ENCODE data around the gene SLC4A5. TPM values are rescaled to one million over a fixed set of nuclear protein-coding genes. Genes with fewer than 3 reads are reported as not detected.

The SLC4A5 gene
- total RNA-seq, 2 experiments from 2014 or later: 1.1 to 2.3 TPM

GRCh38 chr2:74328573-74328972, 14.6 kb downstream of the SLC4A5 start:
- Mint-ChIP-seq H3K4me3 (no peak overlapping the region), H3K27ac (no peak overlapping the region), H3K27me3 (ENCODE audit: low read depth) (no peaks in the 10 kb centered on the region), H3K4me1 (ENCODE audit: low read depth) (no peaks in the 10 kb centered on the region), H3K36me3 (ENCODE audit: low read depth) (no peaks in the 10 kb centered on the region), H3K9me3 (no peaks in the 10 kb centered on the region)
- intact Hi-C loops (cut with micrococcal nuclease): no loop called here
- DNase-seq: no peak
- CTCF ChIA-PET: interaction anchor here (1.0 to 8.2 kb wide), 5 partner anchors 8 to 79 kb away, joined by 3 to 61 read pairs (median 3); no protein-coding TSS in a partner anchor

- DNase-seq: no peak
- no peak overlapping the region for H3K4me3 Mint-ChIP-seq
- H3K9me3 Mint-ChIP-seq: no peaks in the 10 kb centered on the region
- intact Hi-C loops (cut with micrococcal nuclease): no loop called here
- CTCF ChIA-PET: interaction anchor here (1.0 to 8.2 kb wide), 5 partner anchors 8 to 79 kb away, joined by 3 to 61 read pairs (median 3); no protein-coding TSS in a partner anchor
- no peaks in the 10 kb centered on the region for H3K27me3 Mint-ChIP-seq (ENCODE audit: low read depth)
- no peaks in the 10 kb centered on the region for H3K36me3 Mint-ChIP-seq (ENCODE audit: low read depth)
- no peaks in the 10 kb centered on the region for H3K4me1 Mint-ChIP-seq (ENCODE audit: low read depth)
- no peak overlapping the region for H3K27ac Mint-ChIP-seq
Measured at GRCh38 chr2:74328074-74328473, 15.1 kb downstream of the SLC4A5 start.

GRCh38 chr2:74327627-74328026, 15.6 kb downstream of the SLC4A5 start:
- DNase-seq: no peak
- no peaks in the 10 kb centered on the region for H3K36me3 Mint-ChIP-seq (ENCODE audit: low read depth)
- no peak overlapping the region for H3K4me3 Mint-ChIP-seq

GRCh38 chr2:74327199-74327598, 16.0 kb downstream of the SLC4A5 start:
- Mint-ChIP-seq H3K36me3 (ENCODE audit: low read depth) (no peaks in the 10 kb centered on the region), H3K4me1 (ENCODE audit: low read depth) (no peaks in the 10 kb centered on the region), H3K27me3 (ENCODE audit: low read depth) (no peaks in the 10 kb centered on the region), H3K4me3 (no peak overlapping the region), H3K9me3 (no peaks in the 10 kb centered on the region), H3K27ac (no peak overlapping the region)
- intact Hi-C loops (cut with micrococcal nuclease): no loop called here
- CTCF ChIA-PET: interaction anchor here (0.6 to 8.2 kb wide), 4 partner anchors 9 to 503 kb away, joined by 3 to 61 read pairs (median 3); no protein-coding TSS in a partner anchor
- DNase-seq: no peak

More at GRCh38 chr2:74327627-74328026, 15.6 kb downstream of the SLC4A5 start:
- CTCF ChIA-PET: interaction anchor here (1.5 to 8.2 kb wide), 2 partner anchors 9 to 14 kb away, joined by 3 to 61 read pairs; no protein-coding TSS in a partner anchor
- H3K4me1 Mint-ChIP-seq (ENCODE audit: low read depth): no peaks in the 10 kb centered on the region
- H3K27me3 Mint-ChIP-seq (ENCODE audit: low read depth): no peaks in the 10 kb centered on the region
- intact Hi-C loops (cut with micrococcal nuclease): no loop called here
- no peaks in the 10 kb centered on the region for H3K9me3 Mint-ChIP-seq
- H3K27ac Mint-ChIP-seq: no peak overlapping the region

- intact Hi-C loops (cut with micrococcal nuclease): no loop called here
- H3K27me3 Mint-ChIP-seq (ENCODE audit: low read depth): no peaks in the 10 kb centered on the region
- H3K9me3 Mint-ChIP-seq: no peaks in the 10 kb centered on the region
- no peak for DNase-seq
- no peaks in the 10 kb centered on the region for H3K4me1 Mint-ChIP-seq (ENCODE audit: low read depth)
- H3K36me3 Mint-ChIP-seq (ENCODE audit: low read depth): no peaks in the 10 kb centered on the region
- no peak overlapping the region for H3K27ac Mint-ChIP-seq
- CTCF ChIA-PET: interaction anchor here (0.5 to 8.2 kb wide), 4 partner anchors 10 to 79 kb away, joined by 3 to 61 read pairs (median 3); no protein-coding TSS in a partner anchor
- no peak overlapping the region for H3K4me3 Mint-ChIP-seq
Measured at GRCh38 chr2:74325815-74326214, 17.4 kb downstream of the SLC4A5 start.

GRCh38 chr2:74321737-74322136, 21.5 kb downstream of the SLC4A5 start:
- no peaks in the 10 kb centered on the region for H3K36me3 Mint-ChIP-seq (ENCODE audit: low read depth)
- CTCF ChIA-PET: interaction anchor here (8.2 kb wide), 1 partner anchor 14 kb away, joined by 61 read pairs; no protein-coding TSS in a partner anchor
- H3K27me3 Mint-ChIP-seq (ENCODE audit: low read depth): no peaks in the 10 kb centered on the region
- H3K27ac Mint-ChIP-seq: no peak overlapping the region
- no peaks in the 10 kb centered on the region for H3K9me3 Mint-ChIP-seq
- intact Hi-C loops (cut with micrococcal nuclease): no loop called here
- no peak overlapping the region for H3K4me3 Mint-ChIP-seq
- no peaks in the 10 kb centered on the region for H3K4me1 Mint-ChIP-seq (ENCODE audit: low read depth)
- DNase-seq: no peak

GRCh38 chr2:74317701-74318100, 25.5 kb downstream of the SLC4A5 start:
- no peak for DNase-seq
- intact Hi-C loops (cut with micrococcal nuclease): no loop called here
- H3K27ac Mint-ChIP-seq: no peak overlapping the region
- H3K9me3 Mint-ChIP-seq: no peaks in the 10 kb centered on the region
- CTCF ChIA-PET: interaction anchor here (0.6 to 1.4 kb wide), 2 partner anchors 17 to 741 kb away, joined by 4 to 8 read pairs; no protein-coding TSS in a partner anchor
- H3K4me3 Mint-ChIP-seq: no peak overlapping the region
- no peaks in the 10 kb centered on the region for H3K4me1 Mint-ChIP-seq (ENCODE audit: low read depth)
- H3K27me3 Mint-ChIP-seq (ENCODE audit: low read depth): no peaks in the 10 kb centered on the region
- H3K36me3 Mint-ChIP-seq (ENCODE audit: low read depth): peaks cover 3% of the 10 kb centered on the region

GRCh38 chr2:74316627-74317295, 26.5 kb downstream of the SLC4A5 start:
- H3K27ac Mint-ChIP-seq: no peak overlapping the region
- H3K9me3 Mint-ChIP-seq: no peaks in the 10 kb centered on the region
- DNase-seq: no peak
- CTCF ChIA-PET: interaction anchor here (1.4 kb wide), 1 partner anchor 18 kb away, joined by 8 read pairs; no protein-coding TSS in a partner anchor
- no peaks in the 10 kb centered on the region for H3K27me3 Mint-ChIP-seq (ENCODE audit: low read depth)
- H3K36me3 Mint-ChIP-seq (ENCODE audit: low read depth): peaks cover 3% of the 10 kb centered on the region
- H3K4me3 Mint-ChIP-seq: no peak overlapping the region
- H3K4me1 Mint-ChIP-seq (ENCODE audit: low read depth): no peaks in the 10 kb centered on the region
- intact Hi-C loops (cut with micrococcal nuclease): no loop called here

GRCh38 chr2:74314107-74314506, 29.1 kb downstream of the SLC4A5 start:
- CTCF ChIA-PET: interaction anchor here (1.0 to 4.2 kb wide), 2 partner anchors 19 to 21 kb away, joined by 3 to 15 read pairs; no protein-coding TSS in a partner anchor
- no peaks in the 10 kb centered on the region for H3K4me1 Mint-ChIP-seq (ENCODE audit: low read depth)
- H3K36me3 Mint-ChIP-seq (ENCODE audit: low read depth): peaks cover 4% of the 10 kb centered on the region
- H3K27ac Mint-ChIP-seq: no peak overlapping the region
- no peaks in the 10 kb centered on the region for H3K9me3 Mint-ChIP-seq
- H3K4me3 Mint-ChIP-seq: no peak overlapping the region
- H3K27me3 Mint-ChIP-seq (ENCODE audit: low read depth): no peaks in the 10 kb centered on the region
- no peak for DNase-seq
- intact Hi-C loops (cut with micrococcal nuclease): no loop called here

- intact Hi-C loops (cut with micrococcal nuclease): no loop called here
- Mint-ChIP-seq H3K9me3 (no peaks in the 10 kb centered on the region), H3K36me3 (ENCODE audit: low read depth) (peaks cover 4% of the 10 kb centered on the region), H3K27me3 (ENCODE audit: low read depth) (no peaks in the 10 kb centered on the region), H3K27ac (no peak overlapping the region), H3K4me1 (ENCODE audit: low read depth) (no peaks in the 10 kb centered on the region), H3K4me3 (no peak overlapping the region)
- CTCF ChIA-PET: interaction anchor here (0.6 to 4.2 kb wide), 3 partner anchors 19 to 46 kb away, joined by 3 to 15 read pairs (median 3); no protein-coding TSS in a partner anchor
- DNase-seq: no peak
Measured at GRCh38 chr2:74313497-74313896, 29.7 kb downstream of the SLC4A5 start.

GRCh38 chr2:74312913-74313312, 30.3 kb downstream of the SLC4A5 start:
- H3K4me1 Mint-ChIP-seq (ENCODE audit: low read depth): no peaks in the 10 kb centered on the region
- H3K9me3 Mint-ChIP-seq: no peaks in the 10 kb centered on the region
- no peak overlapping the region for H3K27ac Mint-ChIP-seq
- intact Hi-C loops (cut with micrococcal nuclease): no loop called here
- CTCF ChIA-PET: interaction anchor here (0.6 to 4.2 kb wide), 2 partner anchors 22 to 45 kb away, joined by 3 to 15 read pairs; no protein-coding TSS in a partner anchor
- peaks cover 4% of the 10 kb centered on the region for H3K36me3 Mint-ChIP-seq (ENCODE audit: low read depth)
- DNase-seq: no peak
- H3K27me3 Mint-ChIP-seq (ENCODE audit: low read depth): no peaks in the 10 kb centered on the region
- H3K4me3 Mint-ChIP-seq: no peak overlapping the region

GRCh38 chr2:74307720-74308119, 35.5 kb downstream of the SLC4A5 start:
- H3K9me3 Mint-ChIP-seq: no peaks in the 10 kb centered on the region
- H3K4me1 Mint-ChIP-seq (ENCODE audit: low read depth): peaks cover 7% of the 10 kb centered on the region
- intact Hi-C loops (cut with micrococcal nuclease): no loop called here
- CTCF ChIA-PET: interaction anchor here (1.4 kb wide), 1 partner anchor 27 kb away, joined by 7 read pairs; no protein-coding TSS in a partner anchor
- H3K4me3 Mint-ChIP-seq: no peak overlapping the region
- H3K27me3 Mint-ChIP-seq (ENCODE audit: low read depth): no peaks in the 10 kb centered on the region
- peaks cover 4% of the 10 kb centered on the region for H3K36me3 Mint-ChIP-seq (ENCODE audit: low read depth)
- DNase-seq: no peak
- H3K27ac Mint-ChIP-seq: no peak overlapping the region

Data from activated naive CD4-positive, alpha-beta T cell treated with anti-CD3 and anti-CD28 coated beads for 36 hours (primary cell).